Measurements from ENCODE around the gene PRIMA1. TPM values are rescaled to one million over a fixed set of nuclear protein-coding genes. Genes with fewer than 3 reads are reported as not detected.

Gene PRIMA1
- total and polyA plus RNA-seq, 2 donors (not counting 1 experiment from before 2014, with no cell fraction given) = not detected

DNA sequence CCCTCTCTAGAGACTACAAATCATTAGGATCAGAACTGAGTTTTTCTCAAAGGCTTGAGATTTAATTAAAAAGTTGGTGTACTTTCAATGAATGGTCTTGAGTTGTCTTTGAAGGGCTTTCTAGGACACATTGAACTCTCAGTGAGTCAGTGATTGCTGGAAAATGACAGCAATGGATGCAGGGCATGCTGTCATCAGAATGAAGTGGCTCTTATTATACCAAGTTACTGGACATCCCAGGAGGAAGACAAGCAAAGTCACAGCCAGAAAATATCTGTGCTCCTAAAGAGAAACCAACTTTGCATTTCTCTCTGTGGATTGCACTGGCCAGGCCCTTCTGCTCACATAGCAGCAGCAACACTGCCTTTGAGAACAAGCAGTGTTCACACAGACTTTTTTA, 112.6 kb downstream of the PRIMA1 start:
- ChIA-PET CTCF (no interaction called here), POLR2A (no interaction called here)
- Mint-ChIP-seq H3K27me3 (peaks cover 17% of the 10 kb centered on the region), H3K4me3 (no peak overlapping the region), H3K4me1 (no peaks in the 10 kb centered on the region), H3K27ac (no peak overlapping the region), H3K9me3 (ENCODE audit: insufficient read depth) (no peaks in the 10 kb centered on the region)
- Histone ChIP-seq H3K79me2 (ENCODE audit: control insufficient read depth, insufficient read depth, low read length) (no peaks in the 10 kb centered on the region), H3K36me3 (replicated peaks in 1 of 2; ENCODE audit: control extremely low read depth in 1 of 2, control insufficient read depth in 1 of 2, extremely low read depth in 1 of 2, insufficient read depth in 2 of 2, low read length in 1 of 2) (no peaks in the 10 kb centered on the region), H3K4me1 (ENCODE audit: control insufficient read depth in 2 of 2, insufficient read depth in 2 of 2, low read length in 2 of 2) (no peaks in the 10 kb centered on the region), H3K27me3 (replicated peaks in 1 of 4; ENCODE audit: control extremely low read depth in 1 of 4, control insufficient read depth in 3 of 4, insufficient read depth in 4 of 4, low read length in 3 of 4) (no peaks in the 10 kb centered on the region), H3K27ac (ENCODE audit: low read length in 2 of 2) (no peak overlapping the region), H3K9ac (ENCODE audit: low read length) (no peak overlapping the region), H2AFZ (ENCODE audit: insufficient read depth, low read depth, low read length, poor library complexity, severe bottlenecking) (no peak overlapping the region), H3K9me3 (ENCODE audit: control extremely low read depth in 1 of 3, control insufficient read depth in 2 of 3, insufficient read depth in 1 of 3, low read length in 2 of 3) (no peaks in the 10 kb centered on the region), H4K20me1 (ENCODE audit: control insufficient read depth, insufficient read depth, low read length, poor library complexity, severe bottlenecking) (no peaks in the 10 kb centered on the region), H3K4me3 (ENCODE audit: control extremely low read depth in 1 of 5, extremely low read depth in 1 of 5, insufficient read depth in 1 of 5, low read depth in 2 of 5, low read length in 4 of 5) (no peak overlapping the region), H3K4me2 (replicated peaks; ENCODE audit: low read depth, low read length, poor library complexity, severe bottlenecking) (no peak overlapping the region)
- intact Hi-C loops (cut with micrococcal nuclease) = no loop called here
- TF ChIP-seq, protein P1, sequence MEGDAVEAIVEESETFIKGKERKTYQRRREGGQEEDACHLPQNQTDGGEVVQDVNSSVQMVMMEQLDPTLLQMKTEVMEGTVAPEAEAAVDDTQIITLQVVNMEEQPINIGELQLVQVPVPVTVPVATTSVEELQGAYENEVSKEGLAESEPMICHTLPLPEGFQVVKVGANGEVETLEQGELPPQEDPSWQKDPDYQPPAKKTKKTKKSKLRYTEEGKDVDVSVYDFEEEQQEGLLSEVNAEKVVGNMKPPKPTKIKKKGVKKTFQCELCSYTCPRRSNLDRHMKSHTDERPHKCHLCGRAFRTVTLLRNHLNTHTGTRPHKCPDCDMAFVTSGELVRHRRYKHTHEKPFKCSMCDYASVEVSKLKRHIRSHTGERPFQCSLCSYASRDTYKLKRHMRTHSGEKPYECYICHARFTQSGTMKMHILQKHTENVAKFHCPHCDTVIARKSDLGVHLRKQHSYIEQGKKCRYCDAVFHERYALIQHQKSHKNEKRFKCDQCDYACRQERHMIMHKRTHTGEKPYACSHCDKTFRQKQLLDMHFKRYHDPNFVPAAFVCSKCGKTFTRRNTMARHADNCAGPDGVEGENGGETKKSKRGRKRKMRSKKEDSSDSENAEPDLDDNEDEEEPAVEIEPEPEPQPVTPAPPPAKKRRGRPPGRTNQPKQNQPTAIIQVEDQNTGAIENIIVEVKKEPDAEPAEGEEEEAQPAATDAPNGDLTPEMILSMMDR (IDR thresholded peaks at IDR 0.05) = no peak
- no peak for TF ChIP-seq EZH2 (IDR thresholded peaks at IDR 0.05; ENCODE audit: borderline replicate concordance, insufficient read depth, low read depth, low read length, poor library complexity, severe bottlenecking)
- ATAC-seq (ENCODE audit: low read depth) = no peak
- no peak for DNase-seq

DNA sequence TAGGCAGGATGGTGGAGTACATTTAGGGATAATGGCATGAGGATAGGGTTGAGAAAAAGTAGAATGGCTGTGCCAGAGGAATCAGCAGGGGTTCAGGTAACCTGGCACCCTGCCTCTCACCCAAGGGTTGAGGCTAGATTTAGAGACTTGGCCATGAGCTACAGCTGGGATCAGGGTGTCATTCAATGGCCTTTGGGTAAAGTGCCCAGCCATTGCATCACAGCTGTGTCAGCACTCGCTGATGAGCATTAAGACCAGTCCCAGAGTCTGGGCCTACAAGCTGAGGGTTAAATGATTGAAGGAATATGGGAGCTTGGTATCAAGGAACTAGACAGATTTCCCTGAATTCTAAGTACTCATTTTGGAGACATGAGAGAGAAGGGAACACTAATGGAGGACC, 113.9 kb downstream of the PRIMA1 start:
- H3K9me3 Mint-ChIP-seq (ENCODE audit: insufficient read depth) = no peaks in the 10 kb centered on the region
- CTCF ChIA-PET = no interaction called here

More for the DNA sequence above, 113.9 kb downstream of the PRIMA1 start:
- no peaks in the 10 kb centered on the region for H3K4me1 ChIP-seq (ENCODE audit: control insufficient read depth in 2 of 2, insufficient read depth in 2 of 2, low read length in 2 of 2)
- no peak overlapping the region for H3K4me3 ChIP-seq (ENCODE audit: control extremely low read depth in 1 of 5, extremely low read depth in 1 of 5, insufficient read depth in 1 of 5, low read depth in 2 of 5, low read length in 4 of 5)
- Mint-ChIP-seq H3K4me1 (no peaks in the 10 kb centered on the region), H3K27ac (no peak overlapping the region), H3K27me3 (peaks cover 15% of the 10 kb centered on the region), H3K4me3 (no peak overlapping the region)
- H3K36me3 ChIP-seq (replicated peaks in 1 of 2; ENCODE audit: control extremely low read depth in 1 of 2, control insufficient read depth in 1 of 2, extremely low read depth in 1 of 2, insufficient read depth in 2 of 2, low read length in 1 of 2) = no peaks in the 10 kb centered on the region
- H3K27me3 ChIP-seq (replicated peaks in 1 of 4; ENCODE audit: control extremely low read depth in 1 of 4, control insufficient read depth in 3 of 4, insufficient read depth in 4 of 4, low read length in 3 of 4) = no peaks in the 10 kb centered on the region
- H4K20me1 ChIP-seq (ENCODE audit: control insufficient read depth, insufficient read depth, low read length, poor library complexity, severe bottlenecking) = no peaks in the 10 kb centered on the region
- TF ChIP-seq, protein P1 (IDR thresholded peaks at IDR 0.05) = no peak
- no peak for TF ChIP-seq EZH2 (IDR thresholded peaks at IDR 0.05; ENCODE audit: borderline replicate concordance, insufficient read depth, low read depth, low read length, poor library complexity, severe bottlenecking)
- ATAC-seq (ENCODE audit: low read depth) (no peak), DNase-seq (no peak)
- intact Hi-C loops (cut with micrococcal nuclease) = no loop called here
- no peak overlapping the region for H2AFZ ChIP-seq (ENCODE audit: insufficient read depth, low read depth, low read length, poor library complexity, severe bottlenecking)
- whole genome bisulfite sequencing (ENCODE audit: insufficient coverage) = 78% methylated on average over 1 of the region's 1 CpG
- no peaks in the 10 kb centered on the region for H3K79me2 ChIP-seq (ENCODE audit: control insufficient read depth, insufficient read depth, low read length)
- no peak overlapping the region for H3K27ac ChIP-seq (ENCODE audit: low read length in 2 of 2)
- H3K9ac ChIP-seq (ENCODE audit: low read length) = no peak overlapping the region
- no peak overlapping the region for H3K4me2 ChIP-seq (replicated peaks; ENCODE audit: low read depth, low read length, poor library complexity, severe bottlenecking)
- POLR2A ChIA-PET = no interaction called here
- no peaks in the 10 kb centered on the region for H3K9me3 ChIP-seq (ENCODE audit: control extremely low read depth in 1 of 3, control insufficient read depth in 2 of 3, insufficient read depth in 1 of 3, low read length in 2 of 3)
